HUDEP-2 (cell line): Measurements from ENCODE around the gene CHRNA4.

Experiments
- DNase-seq, 76 experiments: peaks; one replicate each; lab custom pipeline; 2025; ENCODE audit not compliant: unreplicated experiment in 76 of 76; lab: John Stamatoyannopoulos, UW

The CHRNA4 gene

DNA sequence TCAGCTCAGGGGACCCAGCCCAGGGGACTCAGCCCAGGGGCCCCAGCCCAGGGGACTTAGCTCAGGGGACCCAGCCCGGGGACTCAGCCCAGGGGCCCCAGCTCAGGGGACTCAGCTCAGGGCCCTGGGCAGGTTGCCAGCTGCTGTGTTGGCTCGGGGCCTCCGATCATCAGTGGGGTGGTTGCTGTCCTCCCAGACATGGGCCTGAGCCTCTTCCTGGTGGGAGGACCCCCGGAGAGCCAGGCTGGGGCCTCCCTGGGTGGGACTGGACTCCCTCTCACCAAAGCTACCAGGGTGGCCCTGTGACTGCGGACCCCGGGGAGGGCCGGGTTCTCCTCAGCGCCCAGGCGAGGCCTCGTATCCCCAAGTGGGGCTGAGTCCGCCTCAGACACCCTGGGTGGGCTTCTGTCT, 63.8 kb downstream of the CHRNA4 start:
- DNase-seq, result no peak

DNA sequence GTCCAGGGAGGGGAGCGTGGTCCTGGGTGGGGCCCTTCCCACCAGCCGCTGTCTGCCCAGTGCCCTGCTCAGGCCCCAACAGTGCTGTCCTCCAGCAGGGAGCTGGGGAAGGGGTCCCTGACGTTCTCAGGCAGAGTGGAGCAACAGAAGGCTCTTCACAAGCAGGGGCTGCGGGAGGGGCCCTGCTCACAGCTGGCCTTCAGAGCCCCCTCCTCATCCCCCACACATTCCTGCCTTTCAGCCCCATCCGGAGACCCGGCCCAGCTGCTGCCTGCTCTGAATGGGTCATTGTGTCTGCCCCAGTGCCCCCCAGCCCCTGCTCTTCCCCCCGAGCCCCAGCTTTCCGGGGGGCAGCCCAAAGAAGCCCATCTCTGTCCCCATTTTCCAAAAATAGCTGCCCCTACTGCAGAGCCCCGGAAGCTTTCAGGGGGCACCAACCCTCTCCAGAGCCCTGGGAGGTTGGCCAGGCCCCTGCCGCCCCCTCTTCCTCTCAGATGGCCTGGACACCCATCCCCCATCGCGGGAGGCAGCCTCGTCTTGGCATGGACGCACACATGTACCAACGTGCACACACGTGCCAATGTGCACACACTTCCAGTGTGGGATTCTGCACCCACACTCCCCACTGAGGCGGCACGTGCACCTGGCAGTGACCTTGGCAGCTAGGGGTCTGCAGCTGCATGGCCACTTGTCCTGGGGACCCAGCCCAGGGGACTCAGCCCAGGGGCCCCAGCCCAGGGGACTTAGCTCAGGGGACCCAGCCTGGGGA, 64.4 kb downstream of the CHRNA4 start:
- DNase-seq, result no peak

DNA sequence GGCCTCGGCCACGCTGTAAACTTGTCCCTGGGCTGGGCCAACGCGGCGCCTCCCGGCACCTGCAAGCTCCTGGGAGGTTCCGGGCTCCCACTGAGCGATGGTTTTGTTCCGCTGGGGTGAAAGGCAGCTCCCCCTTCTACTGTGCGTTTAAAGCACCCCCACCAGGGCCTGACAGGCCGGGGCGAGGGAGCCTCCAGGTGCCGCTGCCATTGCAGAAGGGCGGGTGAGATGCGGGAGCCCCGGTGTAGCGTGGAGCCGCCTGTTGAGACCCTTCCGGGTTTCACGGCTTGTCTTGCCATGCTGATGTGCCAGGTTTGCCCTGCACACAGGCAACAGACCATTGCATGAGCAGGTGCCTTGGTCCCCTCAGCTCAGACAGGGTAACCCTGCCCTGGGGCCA, 65.3 kb downstream of the CHRNA4 start:
- DNase-seq, result no peak

DNA sequence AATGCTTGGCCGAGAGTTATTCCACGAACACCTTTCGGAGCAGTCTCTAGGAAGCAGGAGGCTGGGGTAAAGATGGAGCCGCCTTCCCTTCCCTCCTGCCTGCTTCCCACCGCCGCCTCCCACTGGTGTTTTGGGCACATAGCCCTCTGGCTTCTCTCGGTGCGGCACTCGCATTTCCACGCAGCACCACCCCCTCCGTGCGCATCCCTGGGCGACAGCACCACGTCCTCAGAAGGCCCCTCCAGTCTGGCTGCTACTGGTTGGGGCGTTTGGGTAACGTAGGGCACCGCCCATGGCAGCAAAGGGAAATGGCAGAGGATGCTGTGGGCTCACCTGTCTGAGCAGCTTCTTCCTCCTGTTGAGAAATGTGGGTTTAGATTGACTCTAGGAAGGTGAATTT, 65.7 kb downstream of the CHRNA4 start:
- no peak for DNase-seq

DNA sequence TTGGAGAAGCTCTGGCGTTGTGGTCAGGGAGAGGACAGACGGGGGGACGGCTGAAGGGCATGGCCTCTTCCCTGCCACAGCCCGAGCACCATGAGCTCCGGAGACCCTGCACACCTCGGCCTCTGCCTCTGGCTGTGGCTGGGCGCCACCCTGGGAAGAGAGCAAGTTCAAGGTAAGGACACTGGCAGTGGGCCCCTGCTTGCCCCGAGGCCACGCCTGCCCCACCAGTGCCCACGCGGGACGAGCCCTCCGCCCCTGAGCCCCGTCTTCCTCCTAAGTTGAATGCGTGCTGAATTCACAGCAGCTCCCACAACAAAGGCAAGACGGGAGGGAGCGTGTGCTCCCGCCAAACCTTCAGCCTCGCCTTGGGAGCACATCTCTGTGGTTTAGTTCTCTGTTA, 66.1 kb downstream of the CHRNA4 start:
- no peak for DNase-seq

DNA sequence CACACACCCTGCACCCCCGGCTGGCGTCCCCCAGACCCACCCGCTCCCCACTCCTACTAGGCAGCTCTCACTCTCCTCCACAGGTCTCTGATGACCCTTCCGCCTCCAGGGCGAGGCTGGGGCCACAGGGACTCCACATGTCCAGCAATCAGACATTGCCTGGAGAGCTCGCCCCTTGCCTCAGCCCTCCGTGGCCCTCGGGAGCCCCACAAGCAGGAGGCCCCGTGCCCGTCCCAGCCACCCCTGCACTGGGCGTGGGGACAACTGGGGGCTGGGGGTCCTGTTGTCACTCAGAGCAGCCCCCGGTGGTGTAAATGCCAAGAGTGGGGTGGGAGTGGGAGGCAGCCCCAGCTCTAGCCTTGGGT, 66.6 kb downstream of the CHRNA4 start:
- no peak for DNase-seq

DNA sequence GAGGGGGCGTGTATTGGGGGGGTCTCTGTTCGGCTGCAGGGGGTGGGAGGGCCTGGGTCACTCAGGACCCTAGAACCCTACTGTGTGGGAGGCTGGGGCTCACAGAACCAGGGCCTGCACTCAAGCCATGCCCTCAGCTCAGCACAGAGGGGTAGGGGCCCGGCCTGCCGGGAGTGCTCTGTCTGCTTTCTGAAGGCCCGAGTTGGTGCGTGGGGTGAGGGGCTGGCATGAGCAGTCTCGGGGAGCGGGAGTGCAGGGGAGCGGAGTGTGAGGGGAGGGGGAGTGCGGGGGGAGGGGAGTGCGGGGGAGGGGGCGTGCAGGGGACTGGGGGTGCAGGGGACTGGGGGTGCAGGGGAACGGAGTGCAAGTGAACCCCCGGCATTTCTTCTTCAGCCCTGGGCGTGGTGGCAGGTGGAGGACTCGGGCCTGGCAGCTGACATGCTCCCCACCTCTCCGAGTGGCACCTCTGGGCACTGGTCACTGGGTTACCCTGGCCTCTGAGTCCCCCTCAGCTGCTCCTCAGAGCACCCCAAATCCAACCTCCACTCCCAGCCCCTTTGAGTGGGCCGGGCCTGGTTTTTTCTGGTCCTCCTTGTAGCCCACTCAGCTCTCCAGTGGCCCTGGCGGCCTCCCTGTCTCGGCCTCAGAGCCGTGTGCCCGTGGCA, 67.1 kb downstream of the CHRNA4 start:
- DNase-seq, result no peak

DNA sequence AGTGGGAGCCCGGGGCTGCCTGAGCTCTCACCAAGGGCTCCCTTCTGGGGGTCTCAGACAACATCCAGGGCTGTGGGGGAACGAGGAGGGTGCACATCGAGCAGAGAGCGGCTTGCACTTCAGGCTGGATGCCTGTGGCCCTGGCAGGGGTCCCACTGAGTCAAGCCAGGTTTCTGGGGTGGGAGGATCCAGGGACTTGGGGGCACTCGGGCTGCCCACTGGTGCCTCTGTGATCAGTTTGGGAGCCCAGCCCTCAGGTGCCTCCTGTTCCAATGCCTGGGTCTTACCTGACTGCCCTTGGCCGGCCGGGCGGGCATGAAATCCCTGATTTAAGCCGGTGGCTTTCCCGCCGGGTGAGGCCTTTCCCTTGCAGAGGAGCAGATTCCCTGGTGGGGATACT, 67.7 kb downstream of the CHRNA4 start:
- DNase-seq, result no peak
